Esophagus muscularis mucosa (tissue), 4 donors: ENCODE data around the gene ARHGEF7. TPM values are rescaled to one million over a fixed set of nuclear protein-coding genes. Genes with fewer than 3 reads are reported as not detected.

Experiments used
- DNase-seq: peaks from one replicate; pipeline ENCODE4 v3.0.0-alpha.2; 2017; ENCODE audit errors: extremely low spot score
- H3K27ac ChIP-seq, 4 donors: fragments of 200-600 bp; sonication (generic); replicated peaks in 1 of 4; 1 replicate in 3 of 4; 2 replicates in 1 of 4; pipeline ENCODE4 v1.5.1; 2016 to 2019; ENCODE audit warnings: mild to moderate bottlenecking in 1 of 4
- H3K27me3 ChIP-seq, 4 donors: fragments of 200-600 bp; sonication (generic); one replicate each; pipeline versions ENCODE4 v1.5.1 to v1.6.0; 2016 to 2019
- H3K36me3 ChIP-seq, 4 donors: fragments of 200-600 bp; sonication (generic); one replicate each; pipeline ENCODE4 v1.5.1; 2016 to 2019
- H3K4me1 ChIP-seq, 4 donors: fragments of 200-600 bp; sonication (generic); one replicate each; pipeline ENCODE4 v1.5.1; 2016 to 2019
- H3K4me3 ChIP-seq, 4 donors: fragments of 200-600 bp; sonication (generic); 1 replicate in 2 of 4; 2 replicates in 2 of 4; pipeline ENCODE4 v1.5.1; 2016 to 2019; ENCODE audit warnings: mild to moderate bottlenecking in 4 of 4, moderate library complexity in 1 of 4
- H3K9me3 ChIP-seq, 4 donors: fragments of 200-600 bp; sonication (generic); 1 replicate in 3 of 4; 2 replicates in 1 of 4; pipeline ENCODE4 v1.5.1; 2016 to 2019
- CTCF ChIP-seq, 3 experiments: fragments of 200-600 bp in 2 of 3; fragments of 450-650 bp in 1 of 3; sonication (generic) in 2 of 3; IDR thresholded peaks; one replicate each; pipeline ENCODE4 v1.5.1; 2017 to 2019; ENCODE audit warnings: antibody characterized with exemption in 3 of 3, mild to moderate bottlenecking in 2 of 3, moderate library complexity in 1 of 3
- EP300 ChIP-seq: sonication (generic); formaldehyde crosslinking; IDR thresholded peaks from one replicate; pipeline ENCODE4 v1.6.1; 2017; ENCODE audit warnings: antibody characterized with exemption
- POLR2A ChIP-seq: fragments of 450-650 bp; IDR thresholded peaks from one replicate; pipeline ENCODE4 v1.6.1; 2017; ENCODE audit warnings: antibody characterized with exemption, moderate library complexity, mild to moderate bottlenecking, low read depth
- POLR2AphosphoS5 ChIP-seq, 2 donors: sonication (generic); formaldehyde crosslinking; IDR thresholded peaks; one replicate each; pipeline ENCODE4 v1.6.1; 2017; ENCODE audit warnings: antibody characterized with exemption in 2 of 2
- WGBS: methylation state at CpG from one replicate; pipeline ENCODE4 v1.1.5; 2018; 5-methylcytosine and 5-hydroxymethylcytosine counted together
- intact Hi-C: fragments of 100-400 bp; cut with DNase I; formaldehyde crosslinking; loops from one replicate; pipeline ENCODE4 v1.15.1; 2023
- total RNA-seq, 4 donors: library from RNA; depleted of rRNA; stranded (reverse); fragments of >200 nt; gene quantifications; one replicate each; pipeline versions ENCODE4 v1.1.0 to v1.2.1, GENCODE V29; 2016

Gene ARHGEF7
- total RNA-seq, 4 donors from 2014 or later, result 36.0 to 53.6 (median 45.1) TPM

- H3K9me3 ChIP-seq, result no peaks in the 10 kb centered on the region
- H3K36me3 ChIP-seq, result no peaks in the 10 kb centered on the region
- 83% methylated on average over 5 of the region's 5 CpGs for WGBS
- H3K4me3 ChIP-seq, result no peak overlapping the region
- peaks cover 0 to 74% (median 12%) of the 10 kb centered on the region in 4 donors for H3K27me3 ChIP-seq
- peak overlapping the region in 2 of 4 donors; percentile 1 to 17 for H3K27ac ChIP-seq
- intact Hi-C loops, result no loop called here
- TF ChIP-seq POLR2AphosphoS5 (IDR thresholded peaks at IDR 0.05) (no peak), CTCF (IDR thresholded peaks at IDR 0.05) (no peak), EP300 (no peak), POLR2A (no peak)
- H3K4me1 ChIP-seq, result peaks cover 13 to 24% (median 22%) of the 10 kb centered on the region in 4 donors
- DNase-seq, result no peak
Observed at GRCh38 chr13:111117289-111117688, 2.2 kb downstream of the ARHGEF7 start.

GRCh38 chr13:111117961-111118360 lies 2.9 kb downstream of the ARHGEF7 start:
- Histone ChIP-seq H3K27ac (peak overlapping the region in 2 of 4 donors; percentile 8 to 17), H3K4me1 (peaks cover 13 to 24% (median 22%) of the 10 kb centered on the region in 4 donors), H3K9me3 (no peaks in the 10 kb centered on the region), H3K27me3 (peaks cover 0 to 74% (median 11%) of the 10 kb centered on the region in 4 donors), H3K4me3 (no peak overlapping the region), H3K36me3 (no peaks in the 10 kb centered on the region)
- intact Hi-C loops, result no loop called here
- TF ChIP-seq POLR2A (no peak), EP300 (no peak), CTCF (IDR thresholded peaks at IDR 0.05) (no peak), POLR2AphosphoS5 (IDR thresholded peaks at IDR 0.05) (no peak)
- 80% methylated on average over 10 of the region's 10 CpGs for WGBS
- DNase-seq, result peak; percentile 74

- Histone ChIP-seq H3K36me3 (no peaks in the 10 kb centered on the region), H3K27ac (no peak overlapping the region), H3K4me1 (peaks cover 12 to 22% (median 19%) of the 10 kb centered on the region in 4 donors), H3K27me3 (peaks cover 0 to 67% (median 9%) of the 10 kb centered on the region in 4 donors), H3K9me3 (no peaks in the 10 kb centered on the region), H3K4me3 (no peak overlapping the region)
- WGBS, result 97% methylated on average over 9 of the region's 9 CpGs
- TF ChIP-seq POLR2AphosphoS5 (IDR thresholded peaks at IDR 0.05) (no peak), EP300 (no peak), CTCF (IDR thresholded peaks at IDR 0.05) (no peak), POLR2A (no peak)
- DNase-seq, result peak; percentile 55
- intact Hi-C loops, result no loop called here
Observed at GRCh38 chr13:111118898-111119607, 3.9 kb downstream of the ARHGEF7 start.

GRCh38 chr13:111119966-111120365 lies 4.9 kb downstream of the ARHGEF7 start:
- Histone ChIP-seq H3K27me3 (peaks cover 0 to 63% (median 9%) of the 10 kb centered on the region in 4 donors), H3K4me3 (no peak overlapping the region), H3K27ac (no peak overlapping the region), H3K9me3 (no peaks in the 10 kb centered on the region), H3K4me1 (peaks cover 9 to 14% (median 10%) of the 10 kb centered on the region in 4 donors), H3K36me3 (no peaks in the 10 kb centered on the region)
- no peak for DNase-seq
- intact Hi-C loops, result no loop called here
- no peak for TF ChIP-seq EP300
- no peak for TF ChIP-seq POLR2AphosphoS5 (IDR thresholded peaks at IDR 0.05)
- TF ChIP-seq POLR2A, result no peak
- TF ChIP-seq CTCF (IDR thresholded peaks at IDR 0.05), result no peak
